ENCODE data around the gene AMMECR1.

GRCh38 chrX:110265661-110266060 lies 52.2 kb downstream of the AMMECR1 start:
- TF ChIP-seq CTCF (IDR thresholded peaks at IDR 0.05) (no peak), POLR2A (IDR thresholded peaks at IDR 0.05) (no peak)

All from uterus (tissue), 2 donors.